ENCODE data around the gene RABGEF1. TPM values are rescaled to one million over a fixed set of nuclear protein-coding genes. Genes with fewer than 3 reads are reported as not detected.
"Not testable (repeated sequence)": the region's sequence is repeated elsewhere in the genome, so short reads cannot be mapped to it uniquely, and the experiment has no call there.

RABGEF1 gene
- polyA plus RNA-seq, 4 donors: 9.7 to 22.3 (median 11.8) TPM

GRCh38 chr7:66758950-66759628 lies 18.6 kb downstream of the RABGEF1 start:
- no peaks in the 10 kb centered on the region for H3K4me1 ChIP-seq (ENCODE audit: control insufficient read depth in 3 of 3, insufficient read depth in 2 of 3, low read depth in 1 of 3, low read length in 2 of 3)
- 85 to 93% (median 85%) methylated on average over 9 of the region's 9 CpGs for WGBS, 3 donors
- no peak for FAIRE-seq

GRCh38 chr7:66763183-66763582 lies 22.6 kb downstream of the RABGEF1 start:
- not testable (repeated sequence) for DNase-seq; H3K9me3 ChIP-seq (ENCODE audit: control insufficient read depth in 2 of 2, insufficient read depth in 1 of 2, low read depth in 1 of 2, low read length in 1 of 2); H3K36me3 ChIP-seq (ENCODE audit: control insufficient read depth in 3 of 3, insufficient read depth in 2 of 3, low read depth in 1 of 3, low read length in 3 of 3); H3K27me3 ChIP-seq (ENCODE audit: control insufficient read depth in 3 of 3, insufficient read depth in 3 of 3, low read length in 3 of 3); FAIRE-seq; H3K4me1 ChIP-seq (ENCODE audit: control insufficient read depth in 3 of 3, insufficient read depth in 2 of 3, low read depth in 1 of 3, low read length in 2 of 3); H3K4me3 ChIP-seq (ENCODE audit: low read depth in 1 of 3, low read length in 3 of 3); H3K27ac ChIP-seq (ENCODE audit: low read depth in 1 of 3, low read length in 2 of 3)
- WGBS, 3 donors: 93 to 94% (median 93%) methylated on average over 3 of the region's 3 CpGs

More at GRCh38 chr7:66758950-66759628, 18.6 kb downstream of the RABGEF1 start:
- H3K27me3 ChIP-seq (ENCODE audit: control insufficient read depth in 3 of 3, insufficient read depth in 3 of 3, low read length in 3 of 3): no peaks in the 10 kb centered on the region
- no peak overlapping the region for H3K4me3 ChIP-seq (ENCODE audit: low read depth in 1 of 3, low read length in 3 of 3)
- H3K9me3 ChIP-seq (ENCODE audit: control insufficient read depth in 2 of 2, insufficient read depth in 1 of 2, low read depth in 1 of 2, low read length in 1 of 2): no peaks in the 10 kb centered on the region
- no peak for DNase-seq
- H3K27ac ChIP-seq (ENCODE audit: low read depth in 1 of 3, low read length in 2 of 3): no peak overlapping the region
- H3K36me3 ChIP-seq (ENCODE audit: control insufficient read depth in 3 of 3, insufficient read depth in 2 of 3, low read depth in 1 of 3, low read length in 3 of 3): peaks cover 2 to 9% (median 2%) of the 10 kb centered on the region in 3 donors

DNA sequence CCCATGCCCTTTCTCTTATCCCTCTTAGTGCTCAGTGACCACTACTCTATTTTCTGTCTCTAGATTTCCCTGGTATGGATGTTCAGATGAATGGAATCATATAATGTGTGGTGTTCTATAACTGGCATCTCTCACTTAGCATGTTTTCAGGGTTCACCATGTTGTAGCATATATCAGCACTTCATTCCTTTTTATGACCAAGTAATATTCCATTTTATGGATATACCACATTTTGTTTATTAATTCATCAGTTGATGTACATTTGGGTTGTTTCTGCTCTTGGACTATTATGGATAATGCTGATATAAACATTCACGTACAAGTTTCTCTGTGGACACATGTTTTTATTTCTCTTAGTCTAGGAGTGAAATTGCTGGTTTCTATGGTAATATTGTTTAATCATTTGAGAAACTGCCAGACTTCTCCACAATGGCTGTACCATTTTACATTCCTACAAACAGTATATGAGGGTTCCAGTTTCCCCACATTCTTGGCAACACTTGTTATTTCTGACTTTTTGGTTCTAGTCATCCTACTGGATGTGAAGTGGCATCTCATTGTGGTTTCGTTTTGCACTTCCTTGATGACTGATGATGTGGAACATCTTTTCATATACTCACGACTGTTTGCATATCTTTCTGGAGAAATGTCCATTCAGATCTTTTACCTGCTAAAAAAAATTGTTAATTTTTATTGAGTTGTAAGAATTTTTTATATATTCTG lies 23.3 kb downstream of the RABGEF1 start:
- not testable (repeated sequence) for H3K27me3 ChIP-seq (ENCODE audit: control insufficient read depth in 3 of 3, insufficient read depth in 3 of 3, low read length in 3 of 3); H3K4me3 ChIP-seq (ENCODE audit: low read depth in 1 of 3, low read length in 3 of 3); H3K9me3 ChIP-seq (ENCODE audit: control insufficient read depth in 2 of 2, insufficient read depth in 1 of 2, low read depth in 1 of 2, low read length in 1 of 2); H3K36me3 ChIP-seq (ENCODE audit: control insufficient read depth in 3 of 3, insufficient read depth in 2 of 3, low read depth in 1 of 3, low read length in 3 of 3); DNase-seq; FAIRE-seq; H3K27ac ChIP-seq (ENCODE audit: low read depth in 1 of 3, low read length in 2 of 3); H3K4me1 ChIP-seq (ENCODE audit: control insufficient read depth in 3 of 3, insufficient read depth in 2 of 3, low read depth in 1 of 3, low read length in 2 of 3)
- WGBS, 3 donors: 70 to 85% (median 85%) methylated on average over 3 of the region's 3 CpGs

GRCh38 chr7:66764905-66765304 lies 24.4 kb downstream of the RABGEF1 start:
- H3K27me3 ChIP-seq (ENCODE audit: control insufficient read depth in 3 of 3, insufficient read depth in 3 of 3, low read length in 3 of 3): not testable (repeated sequence)

DNA sequence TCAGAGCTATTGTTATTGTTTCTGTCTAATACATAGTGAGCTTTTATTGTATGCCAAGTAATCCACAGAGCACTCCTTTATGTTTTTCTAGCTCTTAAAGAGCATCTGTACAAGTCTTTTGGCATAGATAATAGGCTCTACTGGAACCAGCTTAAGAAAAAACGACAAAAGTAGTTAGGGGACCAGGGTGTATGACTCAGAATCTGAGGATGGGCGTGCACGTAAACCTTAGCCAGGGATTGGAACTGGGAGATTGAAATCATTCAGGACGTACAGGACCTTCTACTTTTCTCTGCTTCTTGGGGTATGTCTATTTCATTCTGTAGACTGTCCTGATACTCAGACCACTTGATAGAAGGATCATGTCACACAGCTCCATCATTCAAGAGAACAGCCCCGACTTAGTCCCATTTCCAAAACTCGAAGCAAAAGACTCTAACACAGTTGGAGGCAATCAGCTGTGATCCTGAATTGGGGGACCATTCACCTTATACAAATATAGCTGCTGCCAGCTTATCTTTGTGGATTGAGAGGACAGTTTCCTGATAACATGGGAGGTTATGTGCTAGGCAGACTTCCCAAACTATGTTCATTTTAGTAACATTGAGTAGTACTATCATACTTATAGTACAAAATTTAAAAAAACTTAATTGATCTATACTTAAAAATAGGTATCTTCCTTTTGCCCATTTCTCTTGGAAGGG lies 24.9 kb downstream of the RABGEF1 start:
- peak in 1 of 2 donors; percentile 10 for DNase-seq
- H3K36me3 ChIP-seq (ENCODE audit: control insufficient read depth in 3 of 3, insufficient read depth in 2 of 3, low read depth in 1 of 3, low read length in 3 of 3); FAIRE-seq; H3K9me3 ChIP-seq (ENCODE audit: control insufficient read depth in 2 of 2, insufficient read depth in 1 of 2, low read depth in 1 of 2, low read length in 1 of 2); H3K27ac ChIP-seq (ENCODE audit: low read depth in 1 of 3, low read length in 2 of 3); H3K27me3 ChIP-seq (ENCODE audit: control insufficient read depth in 3 of 3, insufficient read depth in 3 of 3, low read length in 3 of 3); H3K4me1 ChIP-seq (ENCODE audit: control insufficient read depth in 3 of 3, insufficient read depth in 2 of 3, low read depth in 1 of 3, low read length in 2 of 3); H3K4me3 ChIP-seq (ENCODE audit: low read depth in 1 of 3, low read length in 3 of 3): not testable (repeated sequence)
- WGBS, 3 donors: 24 to 62% (median 37%) methylated on average over 5 to 6 of the region's 6 CpGs

More at GRCh38 chr7:66764905-66765304, 24.4 kb downstream of the RABGEF1 start:
- H3K4me1 ChIP-seq (ENCODE audit: control insufficient read depth in 3 of 3, insufficient read depth in 2 of 3, low read depth in 1 of 3, low read length in 2 of 3); DNase-seq; H3K27ac ChIP-seq (ENCODE audit: low read depth in 1 of 3, low read length in 2 of 3); FAIRE-seq; H3K9me3 ChIP-seq (ENCODE audit: control insufficient read depth in 2 of 2, insufficient read depth in 1 of 2, low read depth in 1 of 2, low read length in 1 of 2); H3K4me3 ChIP-seq (ENCODE audit: low read depth in 1 of 3, low read length in 3 of 3); H3K36me3 ChIP-seq (ENCODE audit: control insufficient read depth in 3 of 3, insufficient read depth in 2 of 3, low read depth in 1 of 3, low read length in 3 of 3): not testable (repeated sequence)
- 40% methylated on average over 1 of the region's 1 CpG; no CpG with 5 or more reads in 2 of the 3 donors for WGBS, 3 donors

GRCh38 chr7:66766041-66766440 lies 25.5 kb downstream of the RABGEF1 start:
- no peak overlapping the region for H3K27ac ChIP-seq (ENCODE audit: low read depth in 1 of 3, low read length in 2 of 3)
- DNase-seq: no peak
- WGBS, 3 donors: 94 to 95% (median 95%) methylated on average over 5 of the region's 5 CpGs
- H3K9me3 ChIP-seq (ENCODE audit: control insufficient read depth in 2 of 2, insufficient read depth in 1 of 2, low read depth in 1 of 2, low read length in 1 of 2): no peaks in the 10 kb centered on the region
- FAIRE-seq: no peak
- H3K36me3 ChIP-seq (ENCODE audit: control insufficient read depth in 3 of 3, insufficient read depth in 2 of 3, low read depth in 1 of 3, low read length in 3 of 3): peaks cover 0 to 6% (median 2%) of the 10 kb centered on the region in 3 donors
- H3K27me3 ChIP-seq (ENCODE audit: control insufficient read depth in 3 of 3, insufficient read depth in 3 of 3, low read length in 3 of 3): no peaks in the 10 kb centered on the region
- H3K4me3 ChIP-seq (ENCODE audit: low read depth in 1 of 3, low read length in 3 of 3): no peak overlapping the region
- peaks cover 0 to 2% (median 0%) of the 10 kb centered on the region in 3 donors for H3K4me1 ChIP-seq (ENCODE audit: control insufficient read depth in 3 of 3, insufficient read depth in 2 of 3, low read depth in 1 of 3, low read length in 2 of 3)

- not testable (repeated sequence) for H3K27ac ChIP-seq (ENCODE audit: low read depth in 1 of 3, low read length in 2 of 3); FAIRE-seq; H3K9me3 ChIP-seq (ENCODE audit: control insufficient read depth in 2 of 2, insufficient read depth in 1 of 2, low read depth in 1 of 2, low read length in 1 of 2)
These were observed 27.0 kb downstream of the RABGEF1 start for GRCh38 chr7:66767486-66767885.

More at GRCh38 chr7:66767486-66767885, 27.0 kb downstream of the RABGEF1 start:
- not testable (repeated sequence) for H3K36me3 ChIP-seq (ENCODE audit: control insufficient read depth in 3 of 3, insufficient read depth in 2 of 3, low read depth in 1 of 3, low read length in 3 of 3); H3K27me3 ChIP-seq (ENCODE audit: control insufficient read depth in 3 of 3, insufficient read depth in 3 of 3, low read length in 3 of 3); DNase-seq; H3K4me3 ChIP-seq (ENCODE audit: low read depth in 1 of 3, low read length in 3 of 3); H3K4me1 ChIP-seq (ENCODE audit: control insufficient read depth in 3 of 3, insufficient read depth in 2 of 3, low read depth in 1 of 3, low read length in 2 of 3)
